ENCODE results near the gene SLC24A1.

GRCh38 chr15:65653801-65654521, 32.2 kb downstream of the SLC24A1 start:
- TF ChIP-seq ZNF280D (tag by site-specific recombination; IDR thresholded peaks at IDR 0.05) (no peak), ZNF791 (tag by site-specific recombination; IDR thresholded peaks at IDR 0.05) (no peak), GLIS1 (tag by site-specific recombination; IDR thresholded peaks at IDR 0.05) (no peak), CTCF (tag by site-specific recombination; IDR thresholded peaks at IDR 0.05) (no peak), REPIN1 (tag by site-specific recombination; IDR thresholded peaks at IDR 0.05; ENCODE audit: low read depth) (no peak), ZNF184 (tag by site-specific recombination; IDR thresholded peaks at IDR 0.05) (no peak), ZNF114 (tag by site-specific recombination; IDR thresholded peaks at IDR 0.05) (no peak), ZNF174 (tag by site-specific recombination; IDR thresholded peaks at IDR 0.05) (no peak), TRIM28 (IDR thresholded peaks at IDR 0.05; ENCODE audit: borderline replicate concordance, low read length) (no peak), ZNF707 (tag by site-specific recombination; IDR thresholded peaks at IDR 0.05) (no peak), PRDM2 (tag by site-specific recombination; IDR thresholded peaks at IDR 0.05; ENCODE audit: borderline replicate concordance) (no peak), REST (tag by site-specific recombination; IDR thresholded peaks at IDR 0.05) (no peak), PRDM1 (tag by site-specific recombination; IDR thresholded peaks at IDR 0.05) (no peak)
